ENCODE data around the gene ZNF768.

DNA sequence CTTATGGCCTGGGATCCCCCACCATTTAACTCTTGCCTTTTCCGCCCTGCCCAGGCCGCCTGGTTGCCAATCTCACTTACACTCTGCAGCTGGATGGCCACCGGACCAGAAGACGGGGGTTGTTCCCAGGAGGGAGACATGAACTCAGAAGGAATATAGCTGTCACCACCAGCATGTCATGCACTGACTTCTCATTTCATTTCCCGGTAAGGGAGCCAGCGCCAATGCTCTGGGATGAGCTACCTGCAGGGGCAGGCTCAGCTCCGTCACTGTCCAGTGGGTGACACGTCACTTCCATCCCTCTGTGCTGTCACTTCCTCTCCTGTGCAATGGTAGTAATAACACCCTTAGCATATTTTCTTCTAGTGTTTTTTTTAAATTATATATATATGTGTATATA lies 27.1 kb downstream of the ZNF768 start:
- TF ChIP-seq EZH2 (IDR thresholded peaks at IDR 0.05; ENCODE audit: borderline replicate concordance, insufficient read depth, low read depth, low read length, poor library complexity, severe bottlenecking) = no peak
- TF ChIP-seq, protein P1, sequence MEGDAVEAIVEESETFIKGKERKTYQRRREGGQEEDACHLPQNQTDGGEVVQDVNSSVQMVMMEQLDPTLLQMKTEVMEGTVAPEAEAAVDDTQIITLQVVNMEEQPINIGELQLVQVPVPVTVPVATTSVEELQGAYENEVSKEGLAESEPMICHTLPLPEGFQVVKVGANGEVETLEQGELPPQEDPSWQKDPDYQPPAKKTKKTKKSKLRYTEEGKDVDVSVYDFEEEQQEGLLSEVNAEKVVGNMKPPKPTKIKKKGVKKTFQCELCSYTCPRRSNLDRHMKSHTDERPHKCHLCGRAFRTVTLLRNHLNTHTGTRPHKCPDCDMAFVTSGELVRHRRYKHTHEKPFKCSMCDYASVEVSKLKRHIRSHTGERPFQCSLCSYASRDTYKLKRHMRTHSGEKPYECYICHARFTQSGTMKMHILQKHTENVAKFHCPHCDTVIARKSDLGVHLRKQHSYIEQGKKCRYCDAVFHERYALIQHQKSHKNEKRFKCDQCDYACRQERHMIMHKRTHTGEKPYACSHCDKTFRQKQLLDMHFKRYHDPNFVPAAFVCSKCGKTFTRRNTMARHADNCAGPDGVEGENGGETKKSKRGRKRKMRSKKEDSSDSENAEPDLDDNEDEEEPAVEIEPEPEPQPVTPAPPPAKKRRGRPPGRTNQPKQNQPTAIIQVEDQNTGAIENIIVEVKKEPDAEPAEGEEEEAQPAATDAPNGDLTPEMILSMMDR (IDR thresholded peaks at IDR 0.05) = no peak
